ENCODE measurements around the gene AUTS2.

Gene AUTS2

GRCh38 chr7:69941077-69941651, 342.9 kb downstream of the AUTS2 start:
- H3K56ac ChIP-seq (ENCODE audit: low read length), result no peak overlapping the region
- H3K18ac ChIP-seq (ENCODE audit: low read length), result no peak overlapping the region
- no peaks in the 10 kb centered on the region for H3K27me3 ChIP-seq (ENCODE audit: insufficient read depth, low read length, poor library complexity)
- H2BK120ac ChIP-seq (ENCODE audit: low read depth, low read length), result no peak overlapping the region
- no peak overlapping the region for H2BK15ac ChIP-seq (replicated peaks; ENCODE audit: low read depth)
- no peak overlapping the region for H3K4me2 ChIP-seq (ENCODE audit: low read length)
- DNase-seq, result no peak
- no peak overlapping the region for H2AK5ac ChIP-seq (ENCODE audit: low read length)
- H4K8ac ChIP-seq (ENCODE audit: low read depth, low read length), result no peak overlapping the region
- H3K79me2 ChIP-seq (ENCODE audit: control insufficient read depth, insufficient read depth, low read length), result no peaks in the 10 kb centered on the region
- H3K23ac ChIP-seq (ENCODE audit: low read length), result no peak overlapping the region
- no peaks in the 10 kb centered on the region for H3K36me3 ChIP-seq (ENCODE audit: control insufficient read depth, insufficient read depth, low read length)
- no CpG with 5 or more reads among the region's 7 CpGs for WGBS (ENCODE audit: extremely low coverage, insufficient coverage, low lambda C conversion rate)
- no peak overlapping the region for H3K4ac ChIP-seq (ENCODE audit: low read depth, low read length)
- no peak overlapping the region for H3K27ac ChIP-seq (ENCODE audit: low read depth, low read length)
- no peak overlapping the region for H2BK5ac ChIP-seq (ENCODE audit: low read length)
- peaks cover 12% of the 10 kb centered on the region for H3K4me1 ChIP-seq (ENCODE audit: control insufficient read depth, low read depth, low read length)
- H3K79me1 ChIP-seq (ENCODE audit: low read length), result no peaks in the 10 kb centered on the region
- no peak overlapping the region for H3K9ac ChIP-seq (ENCODE audit: low read length)
- no peak overlapping the region for H3K4me3 ChIP-seq (ENCODE audit: low read length)
- H4K5ac ChIP-seq (ENCODE audit: low read length), result no peak overlapping the region

- no peak overlapping the region for H3K18ac ChIP-seq (ENCODE audit: low read length)
- no peak overlapping the region for H3K56ac ChIP-seq (ENCODE audit: low read length)
- no peak overlapping the region for H3K4me3 ChIP-seq (ENCODE audit: low read length)
- H3K79me1 ChIP-seq (ENCODE audit: low read length), result no peaks in the 10 kb centered on the region
- H2BK120ac ChIP-seq (ENCODE audit: low read depth, low read length), result no peak overlapping the region
- no peaks in the 10 kb centered on the region for H3K27me3 ChIP-seq (ENCODE audit: insufficient read depth, low read length, poor library complexity)
- H4K8ac ChIP-seq (ENCODE audit: low read depth, low read length), result no peak overlapping the region
- WGBS (ENCODE audit: extremely low coverage, insufficient coverage, low lambda C conversion rate), result no CpG with 5 or more reads among the region's 1 CpG
- no peak overlapping the region for H3K23ac ChIP-seq (ENCODE audit: low read length)
- no peak overlapping the region for H2BK5ac ChIP-seq (ENCODE audit: low read length)
- H3K79me2 ChIP-seq (ENCODE audit: control insufficient read depth, insufficient read depth, low read length), result no peaks in the 10 kb centered on the region
- H3K4ac ChIP-seq (ENCODE audit: low read depth, low read length), result no peak overlapping the region
- no peak overlapping the region for H3K9ac ChIP-seq (ENCODE audit: low read length)
- no peak for DNase-seq
- H2AK5ac ChIP-seq (ENCODE audit: low read length), result no peak overlapping the region
- H2BK15ac ChIP-seq (replicated peaks; ENCODE audit: low read depth), result no peak overlapping the region
- H3K27ac ChIP-seq (ENCODE audit: low read depth, low read length), result no peak overlapping the region
- H4K5ac ChIP-seq (ENCODE audit: low read length), result no peak overlapping the region
- H3K36me3 ChIP-seq (ENCODE audit: control insufficient read depth, insufficient read depth, low read length), result no peaks in the 10 kb centered on the region
- H3K4me2 ChIP-seq (ENCODE audit: low read length), result no peak overlapping the region
- peaks cover 8% of the 10 kb centered on the region for H3K4me1 ChIP-seq (ENCODE audit: control insufficient read depth, low read depth, low read length)
Measured at GRCh38 chr7:69942573-69942972, 344.3 kb downstream of the AUTS2 start.

- no peak overlapping the region for H3K9ac ChIP-seq (ENCODE audit: low read length)
- H2BK15ac ChIP-seq (replicated peaks; ENCODE audit: low read depth), result no peak overlapping the region
- H2BK5ac ChIP-seq (ENCODE audit: low read length), result no peak overlapping the region
- H3K79me2 ChIP-seq (ENCODE audit: control insufficient read depth, insufficient read depth, low read length), result no peaks in the 10 kb centered on the region
- H3K4ac ChIP-seq (ENCODE audit: low read depth, low read length), result no peak overlapping the region
- no peak overlapping the region for H3K56ac ChIP-seq (ENCODE audit: low read length)
- no peak overlapping the region for H3K18ac ChIP-seq (ENCODE audit: low read length)
- DNase-seq, result no peak
- no peak overlapping the region for H4K8ac ChIP-seq (ENCODE audit: low read depth, low read length)
- no CpG with 5 or more reads among the region's 5 CpGs for WGBS (ENCODE audit: extremely low coverage, insufficient coverage, low lambda C conversion rate)
- H3K4me2 ChIP-seq (ENCODE audit: low read length), result no peak overlapping the region
- H3K27me3 ChIP-seq (ENCODE audit: insufficient read depth, low read length, poor library complexity), result no peaks in the 10 kb centered on the region
- no peak overlapping the region for H2BK120ac ChIP-seq (ENCODE audit: low read depth, low read length)
- no peaks in the 10 kb centered on the region for H3K36me3 ChIP-seq (ENCODE audit: control insufficient read depth, insufficient read depth, low read length)
- no peak overlapping the region for H3K27ac ChIP-seq (ENCODE audit: low read depth, low read length)
- H3K4me1 ChIP-seq (ENCODE audit: control insufficient read depth, low read depth, low read length), result no peaks in the 10 kb centered on the region
- H3K4me3 ChIP-seq (ENCODE audit: low read length), result no peak overlapping the region
- H4K5ac ChIP-seq (ENCODE audit: low read length), result no peak overlapping the region
- no peak overlapping the region for H3K23ac ChIP-seq (ENCODE audit: low read length)
- H2AK5ac ChIP-seq (ENCODE audit: low read length), result no peak overlapping the region
- no peaks in the 10 kb centered on the region for H3K79me1 ChIP-seq (ENCODE audit: low read length)
Measured at GRCh38 chr7:69946901-69947300, 348.6 kb downstream of the AUTS2 start.

- Histone ChIP-seq H3K79me2 (ENCODE audit: control insufficient read depth, insufficient read depth, low read length) (no peaks in the 10 kb centered on the region), H3K4me1 (ENCODE audit: control insufficient read depth, low read depth, low read length) (no peaks in the 10 kb centered on the region), H4K5ac (ENCODE audit: low read length) (no peak overlapping the region), H3K4ac (ENCODE audit: low read depth, low read length) (no peak overlapping the region), H3K27ac (ENCODE audit: low read depth, low read length) (no peak overlapping the region), H3K79me1 (ENCODE audit: low read length) (no peaks in the 10 kb centered on the region), H3K4me2 (ENCODE audit: low read length) (no peak overlapping the region), H3K36me3 (ENCODE audit: control insufficient read depth, insufficient read depth, low read length) (no peaks in the 10 kb centered on the region), H2BK120ac (ENCODE audit: low read depth, low read length) (no peak overlapping the region), H2BK15ac (replicated peaks; ENCODE audit: low read depth) (no peak overlapping the region), H3K4me3 (ENCODE audit: low read length) (no peak overlapping the region), H4K8ac (ENCODE audit: low read depth, low read length) (no peak overlapping the region), H2BK5ac (ENCODE audit: low read length) (no peak overlapping the region), H3K18ac (ENCODE audit: low read length) (no peak overlapping the region), H3K27me3 (ENCODE audit: insufficient read depth, low read length, poor library complexity) (no peaks in the 10 kb centered on the region), H2AK5ac (ENCODE audit: low read length) (no peak overlapping the region), H3K23ac (ENCODE audit: low read length) (no peak overlapping the region), H3K9ac (ENCODE audit: low read length) (no peak overlapping the region), H3K56ac (ENCODE audit: low read length) (no peak overlapping the region)
- no peak for DNase-seq
- WGBS (ENCODE audit: extremely low coverage, insufficient coverage, low lambda C conversion rate), result no CpG with 5 or more reads among the region's 3 CpGs
Measured at GRCh38 chr7:69947998-69948397, 349.7 kb downstream of the AUTS2 start.

GRCh38 chr7:69949122-69949521, 350.8 kb downstream of the AUTS2 start:
- H3K36me3 ChIP-seq (ENCODE audit: control insufficient read depth, insufficient read depth, low read length), result no peaks in the 10 kb centered on the region
- H3K27me3 ChIP-seq (ENCODE audit: insufficient read depth, low read length, poor library complexity), result no peaks in the 10 kb centered on the region
- H3K56ac ChIP-seq (ENCODE audit: low read length), result no peak overlapping the region
- no peak overlapping the region for H3K4ac ChIP-seq (ENCODE audit: low read depth, low read length)
- H3K18ac ChIP-seq (ENCODE audit: low read length), result no peak overlapping the region
- no peak overlapping the region for H4K8ac ChIP-seq (ENCODE audit: low read depth, low read length)
- no CpG with 5 or more reads among the region's 2 CpGs for WGBS (ENCODE audit: extremely low coverage, insufficient coverage, low lambda C conversion rate)
- no peak overlapping the region for H2BK15ac ChIP-seq (replicated peaks; ENCODE audit: low read depth)
- no peak overlapping the region for H3K4me2 ChIP-seq (ENCODE audit: low read length)
- H2BK120ac ChIP-seq (ENCODE audit: low read depth, low read length), result no peak overlapping the region
- no peaks in the 10 kb centered on the region for H3K79me2 ChIP-seq (ENCODE audit: control insufficient read depth, insufficient read depth, low read length)
- no peak overlapping the region for H2AK5ac ChIP-seq (ENCODE audit: low read length)
- no peak overlapping the region for H3K4me3 ChIP-seq (ENCODE audit: low read length)
- no peak overlapping the region for H3K9ac ChIP-seq (ENCODE audit: low read length)
- H3K23ac ChIP-seq (ENCODE audit: low read length), result no peak overlapping the region
- H3K4me1 ChIP-seq (ENCODE audit: control insufficient read depth, low read depth, low read length), result no peaks in the 10 kb centered on the region
- no peak for DNase-seq
- no peak overlapping the region for H4K5ac ChIP-seq (ENCODE audit: low read length)
- no peak overlapping the region for H2BK5ac ChIP-seq (ENCODE audit: low read length)
- no peak overlapping the region for H3K27ac ChIP-seq (ENCODE audit: low read depth, low read length)
- H3K79me1 ChIP-seq (ENCODE audit: low read length), result no peaks in the 10 kb centered on the region

- H3K79me2 ChIP-seq (ENCODE audit: control insufficient read depth, insufficient read depth, low read length), result no peaks in the 10 kb centered on the region
- H2BK15ac ChIP-seq (replicated peaks; ENCODE audit: low read depth), result no peak overlapping the region
- H2BK120ac ChIP-seq (ENCODE audit: low read depth, low read length), result no peak overlapping the region
- H3K4me1 ChIP-seq (ENCODE audit: control insufficient read depth, low read depth, low read length), result no peaks in the 10 kb centered on the region
- no peak overlapping the region for H3K56ac ChIP-seq (ENCODE audit: low read length)
- no peaks in the 10 kb centered on the region for H3K27me3 ChIP-seq (ENCODE audit: insufficient read depth, low read length, poor library complexity)
- no peaks in the 10 kb centered on the region for H3K79me1 ChIP-seq (ENCODE audit: low read length)
- no peak overlapping the region for H4K8ac ChIP-seq (ENCODE audit: low read depth, low read length)
- H3K4ac ChIP-seq (ENCODE audit: low read depth, low read length), result no peak overlapping the region
- H3K4me2 ChIP-seq (ENCODE audit: low read length), result no peak overlapping the region
- H4K5ac ChIP-seq (ENCODE audit: low read length), result no peak overlapping the region
- WGBS (ENCODE audit: extremely low coverage, insufficient coverage, low lambda C conversion rate), result no CpG with 5 or more reads among the region's 3 CpGs
- no peak overlapping the region for H2BK5ac ChIP-seq (ENCODE audit: low read length)
- H3K9ac ChIP-seq (ENCODE audit: low read length), result no peak overlapping the region
- no peak overlapping the region for H2AK5ac ChIP-seq (ENCODE audit: low read length)
- H3K4me3 ChIP-seq (ENCODE audit: low read length), result no peak overlapping the region
- no peaks in the 10 kb centered on the region for H3K36me3 ChIP-seq (ENCODE audit: control insufficient read depth, insufficient read depth, low read length)
- H3K23ac ChIP-seq (ENCODE audit: low read length), result no peak overlapping the region
- no peak for DNase-seq
- no peak overlapping the region for H3K18ac ChIP-seq (ENCODE audit: low read length)
- H3K27ac ChIP-seq (ENCODE audit: low read depth, low read length), result no peak overlapping the region
Measured at GRCh38 chr7:69951458-69951857, 353.2 kb downstream of the AUTS2 start.

Data from mesendoderm (in vitro differentiated cells).